Measurements from ENCODE around the gene FOXF1.

DNA sequence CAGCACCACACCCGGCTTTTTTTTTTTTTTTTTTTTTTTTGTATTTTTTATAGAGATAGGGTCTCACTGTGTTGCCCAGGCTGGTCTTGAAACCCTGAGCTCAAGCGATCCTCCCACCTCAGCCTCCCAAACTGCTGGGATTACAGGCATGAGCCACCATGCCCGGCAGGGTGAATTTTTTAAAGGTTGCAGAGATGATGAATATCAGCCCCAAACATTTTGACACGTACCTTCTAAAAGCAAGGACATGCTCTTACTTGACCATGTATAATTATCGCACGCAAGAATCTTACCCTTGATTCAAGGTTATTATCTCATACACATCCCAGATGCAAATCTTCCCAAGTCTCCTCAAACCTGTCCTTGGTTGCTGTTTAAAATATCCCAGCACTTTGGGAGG, 52.0 kb downstream of the FOXF1 start:
- no peak for TF ChIP-seq SP1 (IDR thresholded peaks at IDR 0.05)
- TF ChIP-seq FOXK2 (IDR thresholded peaks at IDR 0.05) = no peak
- TF ChIP-seq LEF1 (IDR thresholded peaks at IDR 0.05; ENCODE audit: borderline replicate concordance) = no peak
- no peak for TF ChIP-seq SUZ12 (IDR thresholded peaks at IDR 0.05)
- TF ChIP-seq FOXA1 (IDR thresholded peaks at IDR 0.05) = no peak
- TF ChIP-seq BHLHE40 (IDR thresholded peaks at IDR 0.05; ENCODE audit: borderline replicate concordance) = no peak
- TF ChIP-seq FOXM1 (IDR thresholded peaks at IDR 0.05; ENCODE audit: borderline replicate concordance) = no peak
- no peak for TF ChIP-seq ZNF384 (IDR thresholded peaks at IDR 0.05)
- no peak for TF ChIP-seq ARNT (IDR thresholded peaks at IDR 0.05)
- TF ChIP-seq ELF4 (IDR thresholded peaks at IDR 0.05) = no peak
- TF ChIP-seq L3MBTL2 (conservative IDR thresholded peaks at IDR 0.05) = no peak
- no peak for TF ChIP-seq CTBP1 (IDR thresholded peaks at IDR 0.05; ENCODE audit: borderline replicate concordance)
- TF ChIP-seq NFRKB (IDR thresholded peaks at IDR 0.05) = no peak
- TF ChIP-seq, protein P1, sequence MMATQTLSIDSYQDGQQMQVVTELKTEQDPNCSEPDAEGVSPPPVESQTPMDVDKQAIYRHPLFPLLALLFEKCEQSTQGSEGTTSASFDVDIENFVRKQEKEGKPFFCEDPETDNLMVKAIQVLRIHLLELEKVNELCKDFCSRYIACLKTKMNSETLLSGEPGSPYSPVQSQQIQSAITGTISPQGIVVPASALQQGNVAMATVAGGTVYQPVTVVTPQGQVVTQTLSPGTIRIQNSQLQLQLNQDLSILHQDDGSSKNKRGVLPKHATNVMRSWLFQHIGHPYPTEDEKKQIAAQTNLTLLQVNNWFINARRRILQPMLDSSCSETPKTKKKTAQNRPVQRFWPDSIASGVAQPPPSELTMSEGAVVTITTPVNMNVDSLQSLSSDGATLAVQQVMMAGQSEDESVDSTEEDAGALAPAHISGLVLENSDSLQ (IDR thresholded peaks at IDR 0.05) = no peak

Measured in HEK293T (cell line).